Nephron progenitor cell (in vitro differentiated cells): Measurements from ENCODE around the gene NDC80.
"Not testable (repeated sequence)": the region's sequence is repeated elsewhere in the genome, so short reads cannot be mapped to it uniquely, and the experiment has no call there.

ENCODE experiments used
- DNase-seq: peaks from one replicate; pipeline ENCODE4 v3.0.0; 2021
- H3K27ac Mint-ChIP-seq: 2 replicates; pipeline ENCODE4 v1.8.0; 2021; ENCODE audit warnings: mild to moderate bottlenecking, moderate library complexity, mixed read lengths
- H3K27me3 Mint-ChIP-seq: 2 replicates; pipeline ENCODE4 v1.8.0; 2021; ENCODE audit warnings: mild to moderate bottlenecking, low read depth, mixed read lengths; ENCODE audit not compliant: poor library complexity
- H3K36me3 Mint-ChIP-seq: 2 replicates; pipeline ENCODE4 v1.8.0; 2021; ENCODE audit warnings: low read depth, mixed read lengths
- H3K4me1 Mint-ChIP-seq: 2 replicates; pipeline ENCODE4 v1.8.0; 2021; ENCODE audit warnings: mixed read lengths
- H3K4me3 Mint-ChIP-seq: 2 replicates; pipeline ENCODE4 v1.8.0; 2021; ENCODE audit warnings: mild to moderate bottlenecking, moderate library complexity, mixed read lengths
- H3K9me3 Mint-ChIP-seq: 2 replicates; pipeline ENCODE4 v1.8.0; 2021; ENCODE audit warnings: mild to moderate bottlenecking, moderate library complexity, mixed read lengths
- TF ChIP-seq, protein P1 (sequence below): fragments of 200-600 bp; sonication (generic); IDR thresholded peaks from 2 replicates; pipeline ENCODE4 v1.5.0; 2021; ENCODE audit warnings: antibody characterized with exemption

NDC80 gene

DNA sequence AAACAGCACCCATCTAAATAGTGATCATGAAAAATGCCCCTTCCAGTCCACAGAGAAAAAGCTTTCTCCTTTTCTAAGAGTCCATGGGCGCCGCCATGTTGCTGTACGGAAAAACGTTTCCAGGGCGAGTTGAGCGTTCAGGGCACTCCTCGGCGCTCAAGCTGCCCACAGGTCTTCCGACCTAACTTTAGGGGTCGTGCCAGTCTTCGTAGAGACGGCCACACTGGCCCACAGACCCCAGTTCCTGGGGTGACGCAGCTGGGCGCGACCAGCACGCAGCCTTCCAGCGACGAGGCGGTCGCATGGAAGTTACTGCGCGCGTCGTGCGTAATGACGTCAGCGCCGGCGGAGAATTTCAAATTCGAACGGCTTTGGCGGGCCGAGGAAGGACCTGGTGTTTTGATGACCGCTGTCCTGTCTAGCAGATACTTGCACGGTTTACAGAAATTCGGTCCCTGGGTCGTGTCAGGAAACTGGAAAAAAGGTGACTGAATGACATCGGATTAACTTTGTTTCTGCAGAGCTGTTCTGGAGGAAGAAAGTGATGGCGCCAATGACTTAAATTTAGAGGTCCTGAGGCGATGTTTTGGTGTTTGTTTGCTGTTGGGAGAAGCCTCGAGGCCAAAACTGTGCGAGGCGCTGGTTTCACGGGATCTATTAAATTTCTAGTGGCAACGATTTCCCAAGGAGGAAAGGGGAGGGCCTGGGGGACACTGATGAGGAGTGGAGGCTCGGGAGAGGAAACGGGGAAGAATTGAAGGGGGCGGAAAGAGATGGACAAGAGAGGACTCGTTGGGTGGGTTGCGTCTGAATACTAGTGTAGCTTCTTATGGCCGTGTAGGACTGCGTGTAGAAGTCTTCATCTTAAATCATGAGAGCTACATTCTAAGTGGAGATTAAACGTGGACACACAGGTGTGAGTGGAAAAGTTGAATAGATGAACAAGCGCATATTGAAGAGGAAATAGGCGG lies at the start of gene NDC80, which contains the start of gene METTL4:
TSS of gene NDC80 (plus strand) at position 358 of the 971 bp plus-strand sequence. CDS start 1,429 bp downstream, outside the sequence.
TSS of gene METTL4 (minus strand) at position 306 of the 971 bp plus-strand sequence. CDS start 4,289 bp downstream, outside the sequence.
- Mint-ChIP-seq H3K27me3 (no peaks in the 10 kb centered on the region), H3K9me3 (no peaks in the 10 kb centered on the region), H3K27ac (peak within 1 kb of the TSS; percentile 99), H3K4me1 (peaks cover 53% of the 10 kb centered on the region), H3K4me3 (peak within 1 kb of the TSS; percentile 96), H3K36me3 (peaks cover 22% of the 10 kb centered on the region)
- DNase-seq: peak; percentile 87
- TF ChIP-seq, protein P1, sequence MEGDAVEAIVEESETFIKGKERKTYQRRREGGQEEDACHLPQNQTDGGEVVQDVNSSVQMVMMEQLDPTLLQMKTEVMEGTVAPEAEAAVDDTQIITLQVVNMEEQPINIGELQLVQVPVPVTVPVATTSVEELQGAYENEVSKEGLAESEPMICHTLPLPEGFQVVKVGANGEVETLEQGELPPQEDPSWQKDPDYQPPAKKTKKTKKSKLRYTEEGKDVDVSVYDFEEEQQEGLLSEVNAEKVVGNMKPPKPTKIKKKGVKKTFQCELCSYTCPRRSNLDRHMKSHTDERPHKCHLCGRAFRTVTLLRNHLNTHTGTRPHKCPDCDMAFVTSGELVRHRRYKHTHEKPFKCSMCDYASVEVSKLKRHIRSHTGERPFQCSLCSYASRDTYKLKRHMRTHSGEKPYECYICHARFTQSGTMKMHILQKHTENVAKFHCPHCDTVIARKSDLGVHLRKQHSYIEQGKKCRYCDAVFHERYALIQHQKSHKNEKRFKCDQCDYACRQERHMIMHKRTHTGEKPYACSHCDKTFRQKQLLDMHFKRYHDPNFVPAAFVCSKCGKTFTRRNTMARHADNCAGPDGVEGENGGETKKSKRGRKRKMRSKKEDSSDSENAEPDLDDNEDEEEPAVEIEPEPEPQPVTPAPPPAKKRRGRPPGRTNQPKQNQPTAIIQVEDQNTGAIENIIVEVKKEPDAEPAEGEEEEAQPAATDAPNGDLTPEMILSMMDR: no peak

DNA sequence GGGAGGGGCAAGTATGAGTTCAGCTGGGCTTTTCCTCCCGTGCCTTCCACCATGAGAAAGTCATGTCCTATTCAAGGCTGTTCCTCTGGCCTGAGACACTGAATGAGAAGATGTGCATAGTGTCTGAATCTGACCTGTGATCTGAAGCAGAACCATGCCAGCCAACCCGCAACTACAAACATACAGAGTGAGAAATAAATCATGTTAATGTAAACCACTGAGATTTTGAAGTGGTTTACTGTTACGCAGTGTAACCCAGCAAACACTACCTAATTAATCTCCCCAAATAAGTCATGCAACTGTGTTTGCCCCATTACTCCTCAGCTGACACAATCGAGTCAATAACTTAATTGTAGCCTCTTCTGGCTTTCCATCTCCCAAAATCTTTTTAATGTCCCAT lies 49.2 kb upstream of the NDC80 start:
- Mint-ChIP-seq H3K36me3 (no peaks in the 10 kb centered on the region), H3K27ac (peak overlapping the region; percentile 24), H3K4me1 (peaks cover 34% of the 10 kb centered on the region), H3K9me3 (peaks cover 3% of the 10 kb centered on the region), H3K4me3 (no peak overlapping the region), H3K27me3 (peaks cover 4% of the 10 kb centered on the region)
- no peak for DNase-seq
- TF ChIP-seq, protein P1: no peak

DNA sequence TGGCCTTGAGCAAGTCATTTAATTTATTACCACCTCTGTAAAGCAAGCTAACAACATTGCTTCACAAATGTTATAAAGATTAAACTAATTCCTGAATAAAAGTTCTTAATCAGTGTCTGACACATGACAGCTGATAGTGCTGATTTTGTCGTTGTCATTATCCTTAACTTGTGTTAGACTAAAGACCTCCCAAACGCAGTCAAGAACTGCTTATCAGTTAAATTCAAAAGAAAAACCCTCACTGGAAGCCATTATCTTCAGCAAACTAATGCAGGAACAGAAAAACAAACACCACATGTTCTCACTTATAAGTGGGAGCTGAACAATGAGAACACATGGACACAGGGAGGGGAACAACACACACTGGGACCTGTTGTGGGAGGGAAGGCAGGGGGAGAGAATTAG lies 46.6 kb upstream of the NDC80 start:
- Mint-ChIP-seq H3K27ac (peak overlapping the region; percentile 74), H3K9me3 (peaks cover 11% of the 10 kb centered on the region), H3K4me1 (peaks cover 18% of the 10 kb centered on the region)
- not testable (repeated sequence) for H3K4me3 Mint-ChIP-seq, H3K36me3 Mint-ChIP-seq, H3K27me3 Mint-ChIP-seq, DNase-seq

DNA sequence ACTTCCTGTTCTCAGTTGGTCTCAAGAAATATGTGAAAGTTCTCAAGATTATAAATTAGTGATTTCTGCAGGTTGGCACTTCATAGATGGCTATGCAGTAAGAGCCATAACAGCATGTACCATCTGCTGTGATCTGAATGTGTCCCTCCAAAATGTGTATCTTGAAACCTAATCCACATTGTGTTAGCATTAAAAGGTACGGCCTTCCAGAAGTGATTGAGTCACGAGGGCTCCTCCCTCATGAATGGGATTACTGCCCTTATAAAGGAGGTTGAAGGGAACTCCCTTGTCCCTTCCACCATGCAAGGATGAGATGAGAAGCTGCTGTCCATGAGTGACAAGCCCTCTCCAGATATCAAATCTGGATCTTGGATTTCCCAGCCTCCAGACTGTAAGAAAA lies 45.0 kb upstream of the NDC80 start:
- no peaks in the 10 kb centered on the region for H3K27me3 Mint-ChIP-seq
- H3K4me3 Mint-ChIP-seq: no peak overlapping the region
- peaks cover 18% of the 10 kb centered on the region for H3K4me1 Mint-ChIP-seq
- TF ChIP-seq, protein P1: no peak
- H3K27ac Mint-ChIP-seq: no peak overlapping the region
- H3K9me3 Mint-ChIP-seq: peaks cover 20% of the 10 kb centered on the region
- no peak for DNase-seq
- H3K36me3 Mint-ChIP-seq: peaks cover 21% of the 10 kb centered on the region

DNA sequence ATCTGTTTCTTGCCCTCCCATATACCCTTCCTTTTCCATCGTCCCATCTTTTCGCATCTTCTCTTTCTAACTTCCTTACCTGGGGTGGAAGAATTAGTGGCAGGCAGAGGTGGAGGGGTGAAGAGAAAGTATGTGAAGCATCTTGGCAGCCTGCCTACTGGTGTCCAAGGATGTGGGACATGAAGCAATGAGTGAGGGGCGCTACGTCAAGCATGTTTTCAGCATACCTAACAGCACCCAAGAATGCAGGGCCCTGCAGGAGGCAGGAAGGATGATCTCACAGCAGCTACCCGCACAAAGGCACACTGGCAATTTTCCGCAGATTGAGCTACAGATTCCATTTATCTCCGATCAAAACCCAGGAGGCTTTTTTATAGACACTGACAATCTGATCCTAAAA lies 42.2 kb upstream of the NDC80 start:
- Mint-ChIP-seq H3K4me3 (no peak overlapping the region), H3K36me3 (peaks cover 49% of the 10 kb centered on the region), H3K4me1 (peaks cover 5% of the 10 kb centered on the region), H3K27ac (no peak overlapping the region), H3K27me3 (peaks cover 5% of the 10 kb centered on the region), H3K9me3 (peaks cover 46% of the 10 kb centered on the region)
- no peak for DNase-seq
- TF ChIP-seq, protein P1: no peak

DNA sequence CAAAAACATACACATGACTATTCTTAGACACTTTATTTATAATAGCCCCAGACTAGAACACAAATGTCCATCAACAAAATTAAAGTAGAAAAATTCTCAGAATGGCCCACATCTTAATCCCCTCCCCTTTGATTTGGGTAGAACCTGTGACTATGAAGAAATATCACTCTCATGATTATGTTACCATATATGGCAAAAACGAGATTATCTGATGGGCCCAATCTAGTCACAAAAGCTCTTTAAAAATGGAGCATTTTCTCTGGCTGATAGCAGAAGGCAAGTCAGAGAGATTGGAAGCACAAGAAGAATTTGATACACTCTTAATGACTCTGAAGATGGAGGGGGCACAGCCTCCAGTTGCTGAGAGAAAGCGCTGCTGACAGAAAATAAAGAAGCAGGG lies 39.6 kb upstream of the NDC80 start:
- peaks cover 18% of the 10 kb centered on the region for H3K4me1 Mint-ChIP-seq
- peaks cover 73% of the 10 kb centered on the region for H3K36me3 Mint-ChIP-seq
- peaks cover 64% of the 10 kb centered on the region for H3K9me3 Mint-ChIP-seq
- DNase-seq: no peak
- TF ChIP-seq, protein P1: no peak
- H3K4me3 Mint-ChIP-seq: no peak overlapping the region
- H3K27me3 Mint-ChIP-seq: peaks cover 5% of the 10 kb centered on the region
- no peak overlapping the region for H3K27ac Mint-ChIP-seq
